ENCODE data around the gene FKBP2.
A peak's percentile ranks its signal among the peaks of the same experiment; 100 is the strongest.

FKBP2 gene

DNA sequence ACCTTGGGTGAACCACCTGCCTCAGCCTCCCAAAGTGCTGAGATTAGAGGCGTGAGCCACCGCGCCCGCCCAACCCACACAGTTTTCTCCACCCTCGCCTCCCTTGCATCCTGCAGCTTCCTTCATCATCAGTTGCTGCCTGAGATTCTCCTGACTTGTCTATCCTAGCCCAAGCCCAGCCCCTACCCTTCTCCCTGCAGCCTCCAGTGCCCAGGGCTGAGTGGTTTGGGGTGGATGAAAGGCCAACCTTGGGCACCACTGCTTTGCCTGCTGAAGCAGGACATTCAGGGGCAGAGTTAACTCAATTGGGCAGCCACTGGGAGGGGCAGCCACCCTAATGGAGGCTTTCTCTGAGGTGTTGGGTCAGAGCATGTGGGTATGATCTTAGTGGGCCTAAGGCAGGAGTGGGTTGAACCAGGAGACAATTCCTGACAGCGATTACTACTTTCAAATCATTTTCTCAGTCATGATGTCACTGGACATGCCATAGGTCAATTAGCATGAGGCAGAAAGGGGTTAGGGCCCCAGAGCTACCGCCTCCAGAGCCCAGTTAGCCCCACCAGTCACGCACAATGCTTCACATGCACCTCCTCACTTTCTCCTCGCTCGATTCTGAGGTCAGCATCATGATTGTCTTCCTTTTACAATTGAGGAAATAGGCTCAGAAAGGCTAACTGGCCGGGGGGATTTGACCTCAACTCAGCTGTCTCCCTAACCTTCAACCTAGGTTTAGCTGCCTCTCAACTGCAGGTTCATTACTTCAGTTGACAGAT is 1.0 kb upstream of the FKBP2 start:
- no peak for DNase-seq
- peak overlapping the region; percentile 87 for H3K4me3 Mint-ChIP-seq
- H3K9me3 Mint-ChIP-seq = no peaks in the 10 kb centered on the region
- peaks cover 36% of the 10 kb centered on the region for H3K4me1 Mint-ChIP-seq
- TF ChIP-seq, protein P1, sequence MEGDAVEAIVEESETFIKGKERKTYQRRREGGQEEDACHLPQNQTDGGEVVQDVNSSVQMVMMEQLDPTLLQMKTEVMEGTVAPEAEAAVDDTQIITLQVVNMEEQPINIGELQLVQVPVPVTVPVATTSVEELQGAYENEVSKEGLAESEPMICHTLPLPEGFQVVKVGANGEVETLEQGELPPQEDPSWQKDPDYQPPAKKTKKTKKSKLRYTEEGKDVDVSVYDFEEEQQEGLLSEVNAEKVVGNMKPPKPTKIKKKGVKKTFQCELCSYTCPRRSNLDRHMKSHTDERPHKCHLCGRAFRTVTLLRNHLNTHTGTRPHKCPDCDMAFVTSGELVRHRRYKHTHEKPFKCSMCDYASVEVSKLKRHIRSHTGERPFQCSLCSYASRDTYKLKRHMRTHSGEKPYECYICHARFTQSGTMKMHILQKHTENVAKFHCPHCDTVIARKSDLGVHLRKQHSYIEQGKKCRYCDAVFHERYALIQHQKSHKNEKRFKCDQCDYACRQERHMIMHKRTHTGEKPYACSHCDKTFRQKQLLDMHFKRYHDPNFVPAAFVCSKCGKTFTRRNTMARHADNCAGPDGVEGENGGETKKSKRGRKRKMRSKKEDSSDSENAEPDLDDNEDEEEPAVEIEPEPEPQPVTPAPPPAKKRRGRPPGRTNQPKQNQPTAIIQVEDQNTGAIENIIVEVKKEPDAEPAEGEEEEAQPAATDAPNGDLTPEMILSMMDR (IDR thresholded peaks at IDR 0.05) = no peak
- no peaks in the 10 kb centered on the region for H3K27me3 Mint-ChIP-seq (ENCODE audit: low read depth, poor library complexity)
- peak overlapping the region; percentile 97 for H3K27ac Mint-ChIP-seq
- H3K36me3 Mint-ChIP-seq (ENCODE audit: low read depth) = peaks cover 8% of the 10 kb centered on the region

DNA sequence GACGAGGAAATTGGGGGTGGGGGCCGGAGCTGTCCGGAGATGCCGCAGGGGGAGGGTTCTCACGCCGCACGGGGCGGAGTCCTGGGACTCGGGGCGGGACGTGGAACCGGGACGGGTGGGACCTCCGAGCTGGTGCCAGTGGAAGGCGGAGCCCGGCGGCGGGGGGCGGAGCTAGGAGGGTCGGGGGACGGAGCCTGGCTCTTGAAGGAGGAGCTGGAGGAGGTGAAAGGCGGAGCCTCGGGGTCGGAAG is 271 bp downstream of the FKBP2 start:
- peaks cover 30% of the 10 kb centered on the region for H3K4me1 Mint-ChIP-seq
- no peaks in the 10 kb centered on the region for H3K27me3 Mint-ChIP-seq (ENCODE audit: low read depth, poor library complexity)
- H3K4me3 Mint-ChIP-seq = peak overlapping the region; percentile 87
- peak; percentile 100 for DNase-seq
- peak overlapping the region; percentile 97 for H3K27ac Mint-ChIP-seq
- TF ChIP-seq, protein P1 (IDR thresholded peaks at IDR 0.05) = no peak
- no peaks in the 10 kb centered on the region for H3K9me3 Mint-ChIP-seq
- H3K36me3 Mint-ChIP-seq (ENCODE audit: low read depth) = peaks cover 8% of the 10 kb centered on the region

DNA sequence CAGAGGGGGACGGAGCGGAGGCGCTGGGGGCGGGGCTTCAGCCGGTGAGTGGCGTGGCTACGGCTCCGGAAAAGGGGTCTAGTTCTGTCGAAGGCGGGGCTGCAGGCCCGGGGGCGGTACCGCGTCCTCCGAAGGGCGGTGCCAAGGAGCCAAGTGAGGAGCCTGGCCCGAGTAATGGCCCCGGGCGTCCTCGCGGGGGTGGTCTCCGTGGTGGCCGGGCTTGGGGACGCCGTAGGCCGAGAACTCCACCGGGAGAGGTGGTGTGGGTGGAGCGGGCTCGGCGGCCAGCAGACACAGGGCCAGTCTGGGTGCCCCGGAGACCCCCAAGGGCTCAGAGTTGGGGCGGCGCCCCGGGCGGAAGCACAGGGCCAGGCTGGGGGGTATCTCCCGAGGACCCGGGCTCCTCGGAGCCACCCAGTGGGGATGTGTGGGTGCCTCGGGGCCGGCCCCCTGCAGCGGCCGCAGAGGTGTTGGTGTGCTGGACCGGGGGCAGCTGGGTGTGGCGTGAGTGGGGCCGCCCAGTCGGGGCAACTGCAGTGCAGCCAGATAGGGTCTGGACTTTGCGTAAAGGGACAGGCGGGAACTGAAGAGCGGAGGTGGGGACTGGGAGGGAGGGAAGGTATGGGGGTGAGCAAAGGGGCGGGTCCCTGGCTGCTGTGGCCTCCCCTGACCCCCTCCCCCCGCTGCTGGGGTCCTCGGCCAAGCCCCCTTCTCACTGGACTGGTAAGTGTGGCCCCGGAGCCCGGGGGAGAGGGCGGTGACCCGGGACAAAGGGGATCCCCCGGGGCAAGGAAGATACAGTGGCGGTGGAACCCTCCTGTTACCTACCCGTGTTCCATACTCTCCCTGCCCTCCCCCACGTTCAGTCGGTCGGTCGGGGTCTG is 838 bp downstream of the FKBP2 start:
- H3K9me3 Mint-ChIP-seq = no peaks in the 10 kb centered on the region
- peak overlapping the region; percentile 97 for H3K27ac Mint-ChIP-seq
- H3K4me3 Mint-ChIP-seq = peak overlapping the region; percentile 87
- H3K36me3 Mint-ChIP-seq (ENCODE audit: low read depth) = peaks cover 8% of the 10 kb centered on the region
- peak; percentile 60 for DNase-seq
- TF ChIP-seq, protein P1 (IDR thresholded peaks at IDR 0.05) = no peak
- peaks cover 30% of the 10 kb centered on the region for H3K4me1 Mint-ChIP-seq
- H3K27me3 Mint-ChIP-seq (ENCODE audit: low read depth, poor library complexity) = no peaks in the 10 kb centered on the region

DNA sequence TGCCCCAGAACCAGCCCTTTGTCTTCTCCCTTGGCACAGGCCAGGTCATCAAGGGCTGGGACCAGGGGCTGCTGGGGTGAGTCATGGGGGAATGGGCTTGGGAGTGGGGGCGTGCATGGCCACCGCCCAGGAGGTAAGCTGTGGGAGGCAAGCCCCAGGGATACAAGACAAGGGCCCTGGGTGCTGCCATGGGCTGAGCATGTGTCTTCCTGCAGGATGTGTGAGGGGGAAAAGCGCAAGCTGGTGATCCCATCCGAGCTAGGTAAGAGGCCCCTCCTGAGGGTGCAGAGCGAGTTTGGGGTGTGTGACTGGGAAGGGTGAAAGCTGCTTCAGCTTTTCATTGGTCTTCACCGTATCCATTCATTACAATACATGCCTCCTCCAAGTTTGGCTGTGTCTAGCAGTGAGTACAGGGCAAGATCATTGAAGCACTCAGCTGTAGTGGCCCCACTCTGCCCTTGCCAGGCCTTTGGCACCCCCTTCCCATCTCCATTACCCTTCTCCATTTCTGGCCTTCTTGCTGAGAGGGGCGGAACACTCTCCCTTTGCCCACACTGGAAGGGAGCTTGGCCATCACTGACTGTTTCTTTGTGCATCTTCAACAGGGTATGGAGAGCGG is 2.5 kb downstream of the FKBP2 start:
- peaks cover 38% of the 10 kb centered on the region for H3K4me1 Mint-ChIP-seq
- TF ChIP-seq, protein P1 (IDR thresholded peaks at IDR 0.05) = no peak
- no peaks in the 10 kb centered on the region for H3K9me3 Mint-ChIP-seq
- peak overlapping the region; percentile 45 for H3K27ac Mint-ChIP-seq
- H3K27me3 Mint-ChIP-seq (ENCODE audit: low read depth, poor library complexity) = peaks cover 3% of the 10 kb centered on the region
- peak overlapping the region; percentile 87 for H3K4me3 Mint-ChIP-seq
- H3K36me3 Mint-ChIP-seq (ENCODE audit: low read depth) = peaks cover 6% of the 10 kb centered on the region
- DNase-seq = no peak

DNA sequence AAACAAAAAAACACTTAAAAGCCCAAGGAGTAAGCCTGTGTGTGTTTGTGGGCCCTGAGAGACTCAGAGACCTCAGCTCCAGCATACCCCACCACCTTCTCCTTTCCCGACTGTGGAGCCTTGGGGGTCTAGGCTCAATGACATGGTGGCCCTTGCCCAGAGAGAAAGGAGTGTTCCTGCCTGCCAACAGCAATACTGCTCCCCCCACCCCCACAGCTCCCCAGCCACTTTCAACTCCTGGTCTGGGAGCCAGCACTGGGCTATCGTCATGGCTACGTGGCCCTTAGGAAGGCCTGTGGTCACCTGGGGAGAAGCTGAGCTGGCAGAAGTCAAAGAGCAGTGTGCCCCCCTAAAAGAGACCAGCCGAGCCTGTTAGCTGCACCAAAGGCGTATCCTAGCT is 3.2 kb downstream of the FKBP2 start:
- Mint-ChIP-seq H3K9me3 (no peaks in the 10 kb centered on the region), H3K4me1 (peaks cover 46% of the 10 kb centered on the region), H3K27ac (peak overlapping the region; percentile 45), H3K27me3 (ENCODE audit: low read depth, poor library complexity) (peaks cover 3% of the 10 kb centered on the region), H3K4me3 (peak overlapping the region; percentile 87), H3K36me3 (ENCODE audit: low read depth) (no peaks in the 10 kb centered on the region)
- TF ChIP-seq, protein P1 (IDR thresholded peaks at IDR 0.05) = no peak
- DNase-seq = no peak

All from nephron progenitor cell (in vitro differentiated cells).